ENCODE data around the gene MAPK8IP3.

MAPK8IP3 gene

GRCh38 chr16:1743376-1744337 lies 37.7 kb downstream of the MAPK8IP3 start:
- no peak for DNase-seq

DNA sequence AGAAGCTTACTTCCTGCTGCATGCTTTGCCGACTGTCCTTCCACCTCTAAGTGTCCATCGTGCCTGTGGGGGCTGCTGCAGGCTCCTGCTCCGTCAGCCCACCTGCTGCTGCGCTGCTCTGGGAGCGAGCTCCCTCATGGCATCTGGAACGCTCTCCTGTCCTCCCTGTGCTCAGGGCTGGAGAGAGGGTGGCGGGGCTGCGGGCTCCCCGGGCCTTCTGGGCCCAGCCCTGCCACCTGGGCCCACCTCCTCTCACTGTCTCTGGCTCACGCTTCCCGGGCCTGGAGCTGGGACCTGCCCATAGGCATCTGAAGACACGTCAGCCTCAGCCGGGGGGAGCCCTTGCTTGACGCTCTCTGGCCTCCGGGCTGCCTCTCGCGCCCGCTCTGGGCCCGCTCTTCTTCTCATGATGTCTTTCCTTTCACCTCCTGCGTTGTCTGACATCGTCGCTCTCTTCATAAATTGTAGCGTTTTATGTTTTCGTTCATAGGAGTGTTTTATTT lies 38.4 kb downstream of the MAPK8IP3 start:
- DNase-seq, result no peak

GRCh38 chr16:1745181-1745899 lies 39.3 kb downstream of the MAPK8IP3 start:
- DNase-seq, result no peak

DNA sequence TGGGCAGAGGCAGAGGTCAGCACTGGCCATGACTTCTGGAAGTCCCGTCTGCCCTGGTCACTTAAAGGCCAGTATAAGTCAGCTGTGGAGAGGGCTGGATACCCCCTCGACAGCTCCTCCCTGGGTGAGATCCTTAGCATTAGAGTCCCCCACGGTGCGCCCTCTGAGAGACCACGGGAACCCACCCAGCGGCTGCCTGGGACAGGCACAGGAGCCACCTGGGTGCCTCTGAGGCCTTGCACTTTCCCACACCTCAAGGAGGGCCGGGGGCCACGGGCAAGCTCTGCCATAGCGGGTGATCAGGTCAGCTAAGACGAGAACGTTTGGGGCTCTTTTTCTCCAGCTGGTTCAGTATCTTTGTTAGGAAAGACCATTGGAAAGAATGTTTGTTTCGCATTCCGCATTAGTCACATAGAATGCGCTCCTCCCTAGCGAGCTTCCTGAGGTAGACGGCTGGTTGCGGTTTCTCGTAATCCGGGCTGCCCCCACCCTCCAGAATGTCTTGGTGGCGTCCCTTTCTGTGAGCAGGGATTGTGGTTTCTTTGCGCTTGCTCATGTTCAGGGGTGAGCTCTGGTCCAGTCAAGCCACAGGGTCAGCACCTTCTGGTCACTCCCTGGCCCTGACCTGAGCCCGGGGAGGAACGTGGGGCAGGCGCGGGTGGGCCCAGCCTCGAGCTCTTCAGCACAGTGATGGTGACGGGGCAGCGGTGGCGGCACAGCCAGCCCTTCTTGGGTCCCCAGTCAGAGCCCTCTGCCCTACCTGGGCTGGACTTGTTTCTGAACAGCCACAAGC lies 40.1 kb downstream of the MAPK8IP3 start:
- DNase-seq, result no peak

GRCh38 chr16:1746693-1747195 lies 40.7 kb downstream of the MAPK8IP3 start:
- no peak for DNase-seq

DNA sequence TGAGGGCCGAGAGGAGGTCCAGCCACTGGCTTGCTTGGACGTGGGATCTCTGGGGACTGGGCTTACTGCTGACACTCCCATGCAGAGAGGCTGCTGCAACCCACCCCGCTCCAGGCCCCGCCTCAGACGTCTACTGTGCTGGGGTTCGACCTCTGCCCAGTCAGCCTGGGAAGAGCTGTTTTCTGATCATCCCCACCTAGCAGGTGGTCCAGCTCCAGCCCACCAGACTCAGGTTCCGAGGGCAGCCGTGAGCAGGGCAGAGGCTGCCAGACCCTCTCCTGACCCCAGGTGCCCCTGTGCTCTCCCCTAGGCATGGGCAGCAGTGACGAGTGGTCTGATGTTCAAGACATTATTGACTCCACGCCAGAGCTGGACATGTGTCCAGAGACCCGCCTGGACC lies 41.9 kb downstream of the MAPK8IP3 start:
- DNase-seq, result no peak

GRCh38 chr16:1749152-1750117 lies 43.4 kb downstream of the MAPK8IP3 start:
- DNase-seq, result no peak

- no peak for DNase-seq
Observed at GRCh38 chr16:1751946-1752345, 46.0 kb downstream of the MAPK8IP3 start.

DNA sequence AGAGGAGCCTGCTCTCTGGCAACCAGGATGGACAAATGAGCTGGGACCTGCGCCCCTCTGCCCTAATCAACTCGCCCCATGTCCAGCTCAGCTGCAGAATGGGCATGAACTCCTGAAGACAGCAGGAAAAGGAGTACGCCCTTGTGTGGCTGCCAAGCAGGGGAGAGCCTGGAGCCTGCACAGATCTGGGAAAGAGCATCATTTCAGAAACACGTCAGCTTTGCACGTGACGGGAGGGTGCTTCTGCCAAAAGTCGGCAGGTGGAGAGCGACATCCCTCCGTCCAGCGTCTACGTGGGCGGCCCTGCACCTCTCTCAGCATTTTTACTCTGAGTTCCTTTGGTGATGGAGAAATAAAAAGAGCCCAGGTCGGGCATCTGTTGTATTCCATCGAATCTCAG lies 46.9 kb downstream of the MAPK8IP3 start:
- no peak for DNase-seq

- no peak for DNase-seq
Observed at GRCh38 chr16:1754204-1754603, 48.2 kb downstream of the MAPK8IP3 start.

GRCh38 chr16:1757714-1758461 lies 51.9 kb downstream of the MAPK8IP3 start:
- no peak for DNase-seq

GRCh38 chr16:1758923-1759322 lies 52.9 kb downstream of the MAPK8IP3 start:
- no peak for DNase-seq

DNA sequence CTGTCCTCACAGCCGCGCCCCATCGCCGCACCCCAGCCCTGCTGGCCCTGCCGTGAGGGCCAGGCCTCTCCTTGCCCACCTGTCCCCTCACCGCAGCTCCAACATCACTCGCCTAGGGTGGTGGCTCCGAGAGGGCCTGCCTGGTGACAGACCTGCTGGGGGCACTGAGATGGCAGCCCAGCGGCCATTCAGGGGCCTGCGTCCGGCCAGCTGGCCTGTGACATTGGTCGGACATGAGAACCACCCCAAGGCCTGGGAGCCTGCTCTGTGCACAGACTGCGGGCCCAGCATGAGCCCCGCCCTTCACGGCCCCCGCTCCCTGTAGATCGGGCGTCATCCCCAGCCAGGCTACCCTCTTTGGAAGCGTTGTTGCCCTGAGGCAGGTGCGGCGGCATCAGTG lies 53.5 kb downstream of the MAPK8IP3 start:
- DNase-seq, result no peak

DNA sequence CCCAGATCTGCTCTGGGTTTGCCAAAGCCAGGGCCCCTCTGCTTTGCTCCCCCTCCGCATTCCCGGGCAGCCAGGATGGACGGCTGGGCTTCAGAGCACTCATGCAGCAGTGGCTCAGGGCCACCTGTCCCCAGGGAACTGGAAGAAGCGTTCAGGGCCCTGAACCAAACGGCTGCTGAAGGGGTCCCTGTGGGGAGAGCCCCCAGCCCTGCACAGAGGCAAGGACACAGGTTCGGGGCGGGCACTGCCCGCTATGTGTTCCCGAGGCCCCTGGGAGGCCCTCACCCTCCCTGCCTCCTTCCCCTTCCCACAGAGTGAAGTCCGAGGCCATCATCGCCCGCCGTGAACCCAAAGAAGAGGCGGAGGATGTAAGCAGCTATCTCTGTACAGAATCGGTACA lies 54.9 kb downstream of the MAPK8IP3 start:
- no peak for DNase-seq

GRCh38 chr16:1761751-1762150 lies 55.8 kb downstream of the MAPK8IP3 start:
- no peak for DNase-seq

DNA sequence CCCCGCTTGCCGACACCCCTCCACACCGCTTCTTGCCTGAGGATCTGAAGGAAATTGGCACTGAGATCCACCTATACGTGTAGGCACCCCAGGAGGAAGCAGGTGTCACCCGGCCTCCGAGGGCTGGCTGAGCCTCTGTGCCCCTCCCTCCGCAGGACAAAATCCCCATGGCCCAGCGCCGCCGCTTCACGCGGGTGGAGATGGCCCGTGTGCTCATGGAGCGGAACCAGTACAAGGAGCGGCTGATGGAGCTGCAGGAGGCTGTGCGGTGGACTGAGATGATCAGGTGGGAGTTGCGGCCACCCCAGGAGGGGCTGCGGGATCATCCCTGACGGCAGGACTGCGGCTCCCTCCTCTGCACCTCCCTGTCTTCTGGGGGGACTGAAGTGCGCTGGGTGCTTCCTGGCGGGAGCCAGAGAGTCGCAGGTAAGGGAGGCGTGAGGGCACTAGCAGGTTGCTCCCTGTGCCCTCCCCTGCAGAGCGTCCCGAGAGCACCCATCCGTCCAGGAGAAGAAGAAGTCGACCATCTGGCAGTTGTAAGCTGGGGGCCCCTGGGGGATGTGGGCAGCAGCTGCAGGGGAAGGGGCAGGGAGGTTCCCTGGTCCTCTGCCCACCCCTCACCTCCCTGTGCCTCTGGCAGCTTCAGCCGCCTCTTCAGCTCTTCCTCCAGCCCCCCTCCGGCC lies 56.3 kb downstream of the MAPK8IP3 start:
- no peak for DNase-seq

DNA sequence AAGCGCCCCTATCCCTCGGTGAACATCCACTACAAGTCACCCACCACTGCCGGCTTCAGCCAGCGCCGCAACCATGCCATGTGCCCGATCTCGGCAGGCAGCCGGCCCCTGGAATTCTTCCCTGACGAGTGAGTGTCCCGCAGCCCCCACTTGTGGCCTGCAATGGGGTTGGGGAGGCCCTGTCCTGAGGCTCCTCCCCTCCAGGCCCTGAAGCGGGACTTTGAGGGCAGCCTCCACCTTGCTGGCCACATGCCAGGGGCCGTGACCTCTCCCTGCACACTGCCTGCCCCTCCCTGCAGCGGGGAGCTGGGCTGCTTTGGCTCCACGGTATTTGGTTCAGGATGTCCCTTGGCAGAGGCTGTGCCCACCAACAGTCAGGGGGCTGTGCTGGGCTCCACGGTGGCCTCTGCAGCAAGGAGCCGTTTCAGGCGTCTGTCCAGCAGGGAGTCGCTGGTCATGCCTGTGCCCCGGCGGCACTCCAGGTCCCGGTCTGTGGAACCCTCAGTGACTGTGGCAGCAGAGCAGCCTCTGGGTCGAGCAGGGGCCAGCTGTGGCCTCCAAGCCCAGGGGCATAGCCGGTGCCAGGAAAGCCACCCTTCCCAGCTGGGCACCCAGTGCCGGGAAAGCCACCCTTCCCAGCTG lies 57.0 kb downstream of the MAPK8IP3 start:
- DNase-seq, result no peak

GRCh38 chr16:1763521-1764511 lies 57.8 kb downstream of the MAPK8IP3 start:
- no peak for DNase-seq
